GM18519 (cell line): ENCODE results near the gene NDUFB5.

Experiments
- ATAC-seq: cut with Tn5 transposase; IDR thresholded peaks from one replicate; pipeline ENCODE4 v1.9.1; 2021; ENCODE audit warnings: mild to moderate bottlenecking, moderate library complexity; ENCODE audit not compliant: unreplicated experiment, low FRiP score

Gene NDUFB5

GRCh38 chr3:179672918-179673317, 68.3 kb downstream of the NDUFB5 start:
- ATAC-seq = no peak

DNA sequence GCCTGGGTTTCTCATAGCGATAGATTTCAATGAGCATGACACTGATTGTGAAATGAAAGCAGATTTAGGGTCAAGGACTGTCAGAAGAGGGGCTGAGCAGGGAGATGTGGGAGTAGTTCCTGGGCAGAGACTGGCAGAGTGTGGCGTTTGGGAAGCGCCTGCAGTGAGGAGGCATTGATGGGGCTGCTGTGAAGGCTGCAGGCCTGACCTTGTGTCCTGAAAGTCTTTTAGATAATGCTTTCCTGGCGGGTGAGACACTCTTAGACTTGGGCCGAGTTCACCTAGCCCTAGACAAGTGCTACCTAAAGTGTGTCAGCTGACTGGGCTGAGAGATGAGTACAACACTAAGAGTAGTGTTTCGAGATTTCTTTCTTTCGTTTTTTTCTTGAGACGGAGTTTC, 68.9 kb downstream of the NDUFB5 start:
- no peak for ATAC-seq

- no peak for ATAC-seq
These were observed 71.5 kb downstream of the NDUFB5 start for GRCh38 chr3:179676081-179676480.
